ENCODE data around the gene PINLYP.
A peak's percentile ranks its signal among the peaks of the same experiment; 100 is the strongest.

DNA sequence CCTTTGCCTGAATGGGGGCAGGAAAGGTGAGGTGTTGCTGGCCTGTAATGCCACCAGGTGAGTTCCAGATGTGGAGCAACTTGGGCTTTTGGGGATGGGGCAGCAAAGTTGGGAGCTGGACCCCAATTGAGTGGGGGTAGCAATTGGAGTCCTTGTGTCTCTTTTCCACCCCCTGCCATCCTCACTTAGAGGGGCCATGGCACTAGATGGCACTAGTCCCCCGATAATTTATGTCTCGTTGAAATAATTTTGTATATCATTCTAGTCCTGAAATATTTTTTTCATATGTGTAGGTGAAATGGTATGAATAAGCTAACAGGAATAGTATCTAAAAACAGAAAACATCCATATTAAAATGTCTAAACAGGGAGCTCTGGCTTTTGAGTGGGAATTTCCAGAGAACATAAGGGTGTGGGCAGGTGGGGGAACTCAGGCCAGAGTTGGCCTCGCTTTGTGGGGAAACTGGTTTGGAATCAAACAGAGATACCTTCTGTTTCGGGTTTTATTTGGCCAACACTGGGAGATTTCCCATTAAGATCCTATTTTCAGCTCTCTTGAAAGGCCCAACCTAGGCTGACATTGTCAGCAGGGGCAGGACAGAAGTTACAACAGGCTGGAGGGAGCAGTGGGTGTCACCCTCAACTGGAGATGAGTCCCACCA is 24.2 kb downstream of the PINLYP start:
- TF ChIP-seq CTCF (IDR thresholded peaks at IDR 0.05) (peak in 2 of 5 experiments; percentile 5 to 14), POLR2A (IDR thresholded peaks at IDR 0.05) (no peak)

Measured in tibial nerve (tissue), 3 donors.